HUES48 (cell line): Measurements from ENCODE around the gene TP53RK.
"Not testable (repeated sequence)": the region's sequence is repeated elsewhere in the genome, so short reads cannot be mapped to it uniquely, and the experiment has no call there.

Experiments
- H3K27ac ChIP-seq: one replicate; pipeline ENCODE4 v1.7.0; 2013; ENCODE audit warnings: low read depth, low read length, inconsistent platforms
- H3K27me3 ChIP-seq: 2 replicates; pipeline ENCODE4 v1.6.1; 2013; ENCODE audit warnings: mild to moderate bottlenecking, low read length; ENCODE audit not compliant: control insufficient read depth, insufficient read depth
- H3K36me3 ChIP-seq: 2 replicates; pipeline ENCODE4 v1.6.1; 2013; ENCODE audit warnings: low read length; ENCODE audit not compliant: control insufficient read depth, insufficient read depth
- H3K4me1 ChIP-seq: 2 replicates; pipeline ENCODE4 v1.6.1; 2013; ENCODE audit warnings: mild to moderate bottlenecking, low read length; ENCODE audit not compliant: control insufficient read depth, insufficient read depth
- H3K4me3 ChIP-seq: 2 replicates; pipeline ENCODE4 v1.5.1; 2013; ENCODE audit warnings: mild to moderate bottlenecking, low read depth, low read length
- H3K9ac ChIP-seq: 2 replicates; pipeline ENCODE4 v1.6.1; 2013; ENCODE audit warnings: mild to moderate bottlenecking, low read depth, low read length, moderate library complexity
- H3K9me3 ChIP-seq: 2 replicates; pipeline ENCODE4 v1.6.1; 2013; ENCODE audit warnings: low read length; ENCODE audit not compliant: control insufficient read depth, insufficient read depth

TP53RK gene

GRCh38 chr20:46682063-46682821, 7.0 kb downstream of the TP53RK start:
- peaks cover 30% of the 10 kb centered on the region for H3K36me3 ChIP-seq
- H3K4me3 ChIP-seq, result no peak overlapping the region
- no peak overlapping the region for H3K9ac ChIP-seq
- H3K4me1 ChIP-seq, result peaks cover 25% of the 10 kb centered on the region
- H3K27me3 ChIP-seq, result no peaks in the 10 kb centered on the region
- H3K27ac ChIP-seq, result no peak overlapping the region
- no peaks in the 10 kb centered on the region for H3K9me3 ChIP-seq

- H3K9ac ChIP-seq, result no peak overlapping the region
- H3K9me3 ChIP-seq, result no peaks in the 10 kb centered on the region
- H3K4me3 ChIP-seq, result no peak overlapping the region
- H3K27me3 ChIP-seq, result no peaks in the 10 kb centered on the region
- H3K36me3 ChIP-seq, result peaks cover 23% of the 10 kb centered on the region
- H3K4me1 ChIP-seq, result peaks cover 25% of the 10 kb centered on the region
- H3K27ac ChIP-seq, result no peak overlapping the region
These were observed 8.0 kb downstream of the TP53RK start for GRCh38 chr20:46681032-46681854.

GRCh38 chr20:46680684-46681031, 8.6 kb downstream of the TP53RK start:
- Histone ChIP-seq H3K9ac (no peak overlapping the region), H3K36me3 (peaks cover 17% of the 10 kb centered on the region), H3K9me3 (no peaks in the 10 kb centered on the region), H3K27me3 (no peaks in the 10 kb centered on the region), H3K4me1 (peaks cover 25% of the 10 kb centered on the region), H3K4me3 (no peak overlapping the region), H3K27ac (no peak overlapping the region)

GRCh38 chr20:46678516-46678915, 10.7 kb downstream of the TP53RK start:
- H3K36me3 ChIP-seq, result peaks cover 11% of the 10 kb centered on the region
- H3K9ac ChIP-seq, result no peak overlapping the region
- H3K9me3 ChIP-seq, result no peaks in the 10 kb centered on the region
- peaks cover 34% of the 10 kb centered on the region for H3K4me1 ChIP-seq
- no peak overlapping the region for H3K4me3 ChIP-seq
- H3K27me3 ChIP-seq, result no peaks in the 10 kb centered on the region
- no peak overlapping the region for H3K27ac ChIP-seq

GRCh38 chr20:46677608-46678007, 11.6 kb downstream of the TP53RK start:
- no peak overlapping the region for H3K9ac ChIP-seq
- H3K4me1 ChIP-seq, result peaks cover 29% of the 10 kb centered on the region
- no peak overlapping the region for H3K4me3 ChIP-seq
- H3K9me3 ChIP-seq, result no peaks in the 10 kb centered on the region
- no peaks in the 10 kb centered on the region for H3K27me3 ChIP-seq
- H3K27ac ChIP-seq, result no peak overlapping the region
- peaks cover 11% of the 10 kb centered on the region for H3K36me3 ChIP-seq

GRCh38 chr20:46676649-46677316, 12.5 kb downstream of the TP53RK start:
- Histone ChIP-seq H3K4me1 (peaks cover 21% of the 10 kb centered on the region), H3K36me3 (peaks cover 11% of the 10 kb centered on the region)
- H3K27me3 ChIP-seq, H3K4me3 ChIP-seq, H3K9me3 ChIP-seq, H3K9ac ChIP-seq, H3K27ac ChIP-seq: not testable (repeated sequence)

GRCh38 chr20:46674253-46675083, 14.8 kb downstream of the TP53RK start:
- H3K4me3 ChIP-seq, result no peak overlapping the region

GRCh38 chr20:46673394-46674252, 15.6 kb downstream of the TP53RK start:
- Histone ChIP-seq H3K4me3 (no peak overlapping the region), H3K27me3 (no peaks in the 10 kb centered on the region), H3K9ac (no peak overlapping the region), H3K36me3 (no peaks in the 10 kb centered on the region), H3K4me1 (peaks cover 17% of the 10 kb centered on the region), H3K27ac (peak overlapping the region; percentile 54), H3K9me3 (no peaks in the 10 kb centered on the region)

More at GRCh38 chr20:46674253-46675083, 14.8 kb downstream of the TP53RK start:
- H3K4me1 ChIP-seq, result peaks cover 17% of the 10 kb centered on the region
- no peaks in the 10 kb centered on the region for H3K9me3 ChIP-seq
- no peaks in the 10 kb centered on the region for H3K36me3 ChIP-seq
- H3K27ac ChIP-seq, result peak overlapping the region; percentile 54
- no peak overlapping the region for H3K9ac ChIP-seq
- no peaks in the 10 kb centered on the region for H3K27me3 ChIP-seq

- Histone ChIP-seq H3K27me3 (no peaks in the 10 kb centered on the region), H3K36me3 (no peaks in the 10 kb centered on the region), H3K9me3 (no peaks in the 10 kb centered on the region), H3K4me3 (no peak overlapping the region), H3K9ac (no peak overlapping the region), H3K27ac (no peak overlapping the region), H3K4me1 (peaks cover 17% of the 10 kb centered on the region)
These were observed 16.6 kb downstream of the TP53RK start for GRCh38 chr20:46672543-46673148.
